Nephron progenitor cell (in vitro differentiated cells): Measurements from ENCODE around the gene PRCD.
A peak's percentile ranks its signal among the peaks of the same experiment; 100 is the strongest.
"Not testable (repeated sequence)": the region's sequence is repeated elsewhere in the genome, so short reads cannot be mapped to it uniquely, and the experiment has no call there.

Source experiments
- DNase-seq: peaks from one replicate; pipeline ENCODE4 v3.0.0; 2021
- H3K27ac Mint-ChIP-seq: 2 replicates; pipeline ENCODE4 v1.8.0; 2021; ENCODE audit warnings: mild to moderate bottlenecking, moderate library complexity, mixed read lengths
- H3K27me3 Mint-ChIP-seq: 2 replicates; pipeline ENCODE4 v1.8.0; 2021; ENCODE audit warnings: mild to moderate bottlenecking, low read depth, mixed read lengths; ENCODE audit not compliant: poor library complexity
- H3K36me3 Mint-ChIP-seq: 2 replicates; pipeline ENCODE4 v1.8.0; 2021; ENCODE audit warnings: low read depth, mixed read lengths
- H3K4me1 Mint-ChIP-seq: 2 replicates; pipeline ENCODE4 v1.8.0; 2021; ENCODE audit warnings: mixed read lengths
- H3K4me3 Mint-ChIP-seq: 2 replicates; pipeline ENCODE4 v1.8.0; 2021; ENCODE audit warnings: mild to moderate bottlenecking, moderate library complexity, mixed read lengths
- H3K9me3 Mint-ChIP-seq: 2 replicates; pipeline ENCODE4 v1.8.0; 2021; ENCODE audit warnings: mild to moderate bottlenecking, moderate library complexity, mixed read lengths
- TF ChIP-seq, protein P1 (sequence below): fragments of 200-600 bp; sonication (generic); IDR thresholded peaks from 2 replicates; pipeline ENCODE4 v1.5.0; 2021; ENCODE audit warnings: antibody characterized with exemption

Gene PRCD

DNA sequence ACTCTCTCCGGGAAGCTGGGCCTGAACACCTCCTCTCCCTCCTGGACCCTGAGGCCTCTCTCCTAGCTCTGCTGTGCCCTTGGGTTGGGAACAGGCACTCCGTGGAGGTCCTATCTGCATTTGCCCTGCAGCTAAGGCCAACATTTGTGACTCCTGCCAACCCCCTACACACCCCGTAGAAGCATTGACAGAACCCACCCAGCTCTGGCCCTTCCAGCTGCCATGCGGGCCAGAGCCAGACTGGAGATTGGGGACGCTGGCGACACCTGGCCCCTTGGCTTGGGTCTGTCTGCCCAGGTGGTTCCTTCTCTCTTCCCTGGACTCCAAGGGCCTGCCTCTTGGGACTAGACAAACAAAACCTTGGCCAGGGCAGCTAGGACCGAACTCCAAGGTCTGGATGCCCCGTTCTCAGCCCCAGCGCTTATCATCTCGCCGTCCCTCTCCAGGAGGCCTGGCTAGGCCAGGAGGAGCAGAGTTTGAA is 38.0 kb upstream of the PRCD start:
- peak overlapping the region; percentile 81 for H3K4me3 Mint-ChIP-seq
- TF ChIP-seq, protein P1, sequence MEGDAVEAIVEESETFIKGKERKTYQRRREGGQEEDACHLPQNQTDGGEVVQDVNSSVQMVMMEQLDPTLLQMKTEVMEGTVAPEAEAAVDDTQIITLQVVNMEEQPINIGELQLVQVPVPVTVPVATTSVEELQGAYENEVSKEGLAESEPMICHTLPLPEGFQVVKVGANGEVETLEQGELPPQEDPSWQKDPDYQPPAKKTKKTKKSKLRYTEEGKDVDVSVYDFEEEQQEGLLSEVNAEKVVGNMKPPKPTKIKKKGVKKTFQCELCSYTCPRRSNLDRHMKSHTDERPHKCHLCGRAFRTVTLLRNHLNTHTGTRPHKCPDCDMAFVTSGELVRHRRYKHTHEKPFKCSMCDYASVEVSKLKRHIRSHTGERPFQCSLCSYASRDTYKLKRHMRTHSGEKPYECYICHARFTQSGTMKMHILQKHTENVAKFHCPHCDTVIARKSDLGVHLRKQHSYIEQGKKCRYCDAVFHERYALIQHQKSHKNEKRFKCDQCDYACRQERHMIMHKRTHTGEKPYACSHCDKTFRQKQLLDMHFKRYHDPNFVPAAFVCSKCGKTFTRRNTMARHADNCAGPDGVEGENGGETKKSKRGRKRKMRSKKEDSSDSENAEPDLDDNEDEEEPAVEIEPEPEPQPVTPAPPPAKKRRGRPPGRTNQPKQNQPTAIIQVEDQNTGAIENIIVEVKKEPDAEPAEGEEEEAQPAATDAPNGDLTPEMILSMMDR: no peak
- no peaks in the 10 kb centered on the region for H3K36me3 Mint-ChIP-seq
- no peak overlapping the region for H3K27ac Mint-ChIP-seq
- peaks cover 27% of the 10 kb centered on the region for H3K27me3 Mint-ChIP-seq
- no peak for DNase-seq
- no peaks in the 10 kb centered on the region for H3K9me3 Mint-ChIP-seq
- peaks cover 63% of the 10 kb centered on the region for H3K4me1 Mint-ChIP-seq

DNA sequence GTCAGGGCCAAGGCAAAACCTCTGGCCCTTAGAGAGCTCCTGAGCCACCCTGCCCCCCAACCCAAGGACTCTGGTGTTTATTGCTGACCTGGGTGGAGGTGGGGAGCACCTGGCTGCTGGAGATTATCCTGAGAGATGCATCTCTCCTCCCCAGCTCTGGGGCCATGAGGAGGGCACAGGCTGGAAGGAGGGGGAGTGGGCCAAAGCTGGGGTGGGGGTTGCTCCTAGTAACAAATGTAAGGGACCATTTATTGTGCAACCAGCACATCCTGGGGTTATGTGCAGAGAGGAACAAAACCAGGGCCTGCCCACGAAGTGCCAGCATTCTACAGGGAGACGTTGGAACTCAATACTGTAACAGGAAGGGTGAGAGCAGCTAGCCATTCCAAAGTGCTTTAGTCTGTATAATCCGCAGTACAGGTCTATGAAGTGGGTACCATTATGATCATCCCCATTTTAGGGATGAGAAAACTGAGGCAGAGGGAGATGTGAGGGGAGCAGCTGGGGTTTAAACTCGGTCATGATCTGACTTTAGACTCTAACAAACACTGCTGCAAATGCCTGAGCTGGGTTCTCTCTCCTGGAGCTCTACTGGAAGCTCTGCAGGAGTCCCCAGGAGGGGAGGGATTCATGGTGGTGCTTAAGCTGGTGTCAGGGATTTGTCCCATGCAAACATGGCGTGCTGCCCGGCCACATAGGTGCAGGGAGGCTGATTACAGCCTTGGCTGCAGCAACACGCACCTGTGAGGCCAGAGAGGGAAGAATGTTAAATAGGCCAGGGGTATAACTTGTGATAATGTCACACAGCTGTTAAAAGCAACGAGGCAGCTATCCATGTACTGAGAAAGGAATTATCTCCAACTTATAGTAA is 37.3 kb upstream of the PRCD start:
- peaks cover 55% of the 10 kb centered on the region for H3K4me1 Mint-ChIP-seq
- H3K27ac Mint-ChIP-seq: no peak overlapping the region
- H3K9me3 Mint-ChIP-seq: no peaks in the 10 kb centered on the region
- no peaks in the 10 kb centered on the region for H3K36me3 Mint-ChIP-seq
- TF ChIP-seq, protein P1: no peak
- peaks cover 32% of the 10 kb centered on the region for H3K27me3 Mint-ChIP-seq
- H3K4me3 Mint-ChIP-seq: no peak overlapping the region
- DNase-seq: no peak

DNA sequence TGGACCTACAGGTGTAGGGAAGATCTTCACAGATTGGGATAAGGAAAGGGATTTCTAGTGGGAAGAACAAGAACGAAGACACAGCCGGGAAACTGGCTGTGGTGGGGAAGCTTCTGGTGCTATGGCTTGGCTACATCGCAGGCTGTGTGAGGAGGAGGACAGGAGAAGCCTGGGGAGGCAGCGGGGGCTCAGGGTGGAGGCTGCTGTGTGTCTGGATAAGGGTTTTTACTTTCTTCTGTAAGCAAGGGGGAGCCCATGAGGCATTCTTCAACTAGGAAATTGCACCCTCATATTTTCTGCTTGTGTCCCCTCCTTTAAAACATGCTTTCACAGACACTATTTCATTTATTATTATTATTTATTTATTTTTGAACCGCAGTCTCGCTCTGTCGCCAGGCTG is 35.7 kb upstream of the PRCD start:
- Mint-ChIP-seq H3K9me3 (no peaks in the 10 kb centered on the region), H3K4me3 (no peak overlapping the region), H3K36me3 (no peaks in the 10 kb centered on the region), H3K27ac (no peak overlapping the region), H3K27me3 (peaks cover 38% of the 10 kb centered on the region), H3K4me1 (peaks cover 46% of the 10 kb centered on the region)
- no peak for DNase-seq
- TF ChIP-seq, protein P1: no peak

DNA sequence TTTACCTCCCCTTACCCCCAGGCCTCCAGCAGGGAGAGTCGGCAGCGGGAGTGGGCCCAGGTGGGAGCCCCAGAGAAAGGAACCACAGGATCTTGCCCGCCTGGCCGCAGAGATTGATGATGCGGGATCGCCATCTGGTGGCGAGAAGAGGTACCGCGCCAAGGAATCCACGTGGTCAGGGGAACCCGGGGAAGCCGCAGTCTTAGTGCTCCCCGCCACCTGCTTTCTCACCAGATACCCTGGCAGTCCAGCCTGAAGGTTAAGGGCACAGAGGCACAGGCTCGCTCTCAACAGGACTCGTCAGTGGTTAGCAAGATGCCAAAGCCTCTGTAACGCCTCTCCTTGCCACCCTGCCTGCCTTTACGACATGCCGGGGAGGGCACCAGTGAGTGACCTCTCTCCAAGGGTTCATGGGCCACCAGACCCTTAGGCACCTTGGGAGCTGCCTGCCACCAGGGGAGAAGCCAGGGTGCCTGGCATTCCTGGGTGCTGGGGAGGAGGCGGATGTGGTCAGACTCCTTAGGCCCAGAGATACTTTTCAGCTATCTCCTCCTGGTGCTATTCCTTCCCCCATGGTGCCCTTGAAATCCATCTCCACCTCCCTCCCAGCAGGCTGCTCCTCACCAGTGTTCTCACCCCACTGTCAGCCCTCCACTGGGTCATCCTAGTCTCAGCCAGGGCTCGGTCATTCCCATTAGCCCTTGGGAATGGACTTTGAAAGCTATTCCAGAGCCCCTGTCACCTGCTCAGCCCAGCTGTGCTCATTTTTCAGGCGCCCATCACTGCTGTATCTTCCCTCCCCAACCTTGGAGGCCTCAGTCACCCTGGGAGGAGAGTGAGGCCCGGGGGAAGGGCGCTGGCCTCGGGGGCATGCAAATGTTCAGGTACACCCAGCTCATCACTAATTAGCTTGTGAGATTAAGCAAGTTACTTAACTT is 33.2 kb upstream of the PRCD start:
- Mint-ChIP-seq H3K4me3 (no peak overlapping the region), H3K36me3 (no peaks in the 10 kb centered on the region), H3K4me1 (peaks cover 33% of the 10 kb centered on the region), H3K27ac (no peak overlapping the region), H3K9me3 (no peaks in the 10 kb centered on the region), H3K27me3 (peaks cover 29% of the 10 kb centered on the region)
- DNase-seq: peak; percentile 91
- TF ChIP-seq, protein P1: peak; percentile 88

DNA sequence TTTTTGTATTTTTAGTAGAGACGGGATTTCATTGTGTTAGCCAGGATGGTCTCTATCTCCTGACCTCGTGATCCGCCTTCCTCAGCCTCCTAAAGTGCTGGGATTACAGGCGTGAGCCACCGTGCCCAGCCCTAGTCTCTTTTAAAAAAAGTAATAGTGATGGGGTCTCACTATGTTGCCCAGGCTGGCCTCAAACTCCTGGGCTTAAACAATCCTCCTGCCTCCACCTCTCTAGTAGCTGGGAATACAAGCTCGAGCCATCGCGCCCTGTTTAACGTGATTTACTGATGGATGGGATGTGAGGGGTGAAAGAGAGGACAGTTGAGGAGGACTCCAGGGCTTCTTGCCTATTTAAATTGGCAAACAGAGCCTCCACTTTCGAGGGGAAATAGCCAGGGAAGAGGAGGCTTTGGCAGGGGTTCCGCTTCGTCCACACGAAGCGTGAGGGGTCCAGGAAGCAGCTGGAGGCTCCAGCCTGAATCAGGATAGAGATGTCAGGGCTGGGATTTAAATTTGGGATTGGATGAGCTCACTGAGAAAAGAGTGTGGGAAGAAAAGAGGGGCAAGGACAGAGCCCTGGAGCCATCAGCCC is 31.3 kb upstream of the PRCD start:
- H3K9me3 Mint-ChIP-seq, H3K4me3 Mint-ChIP-seq, H3K36me3 Mint-ChIP-seq, H3K27ac Mint-ChIP-seq, DNase-seq: not testable (repeated sequence)
- H3K4me1 Mint-ChIP-seq: peaks cover 32% of the 10 kb centered on the region
- peaks cover 30% of the 10 kb centered on the region for H3K27me3 Mint-ChIP-seq

DNA sequence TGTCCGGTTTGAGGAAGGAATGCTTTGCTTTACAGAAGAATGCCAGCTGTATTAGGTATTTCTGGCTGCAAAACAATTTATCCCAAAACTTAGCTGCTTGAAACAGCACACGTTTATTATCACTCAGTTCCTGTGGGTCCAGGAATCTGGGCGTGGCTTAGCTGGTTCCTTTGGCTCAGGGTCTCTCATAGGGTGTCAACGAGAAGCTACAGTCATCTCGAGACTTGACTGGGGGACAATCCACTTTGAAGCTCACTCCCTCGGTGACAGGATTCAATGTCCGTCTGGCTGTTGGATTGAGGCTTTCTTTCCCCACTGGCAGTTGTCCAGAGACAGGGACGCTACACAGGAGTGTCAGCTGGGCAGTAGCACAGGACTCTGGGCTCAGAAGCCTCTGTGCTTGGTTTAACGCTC is 29.0 kb upstream of the PRCD start:
- no peak overlapping the region for H3K4me3 Mint-ChIP-seq
- peaks cover 30% of the 10 kb centered on the region for H3K27me3 Mint-ChIP-seq
- H3K36me3 Mint-ChIP-seq: no peaks in the 10 kb centered on the region
- TF ChIP-seq, protein P1: no peak
- H3K4me1 Mint-ChIP-seq: peaks cover 43% of the 10 kb centered on the region
- no peak for DNase-seq
- H3K27ac Mint-ChIP-seq: no peak overlapping the region
- H3K9me3 Mint-ChIP-seq: no peaks in the 10 kb centered on the region
